Nucleus accumbens (tissue), 56 donors: Measurements from ENCODE around the gene GPSM1.

Experiments
- DNase-seq, 56 donors: peaks; one replicate each; lab custom pipeline; 2025; lab: John Stamatoyannopoulos, UW

The GPSM1 gene, protein sequence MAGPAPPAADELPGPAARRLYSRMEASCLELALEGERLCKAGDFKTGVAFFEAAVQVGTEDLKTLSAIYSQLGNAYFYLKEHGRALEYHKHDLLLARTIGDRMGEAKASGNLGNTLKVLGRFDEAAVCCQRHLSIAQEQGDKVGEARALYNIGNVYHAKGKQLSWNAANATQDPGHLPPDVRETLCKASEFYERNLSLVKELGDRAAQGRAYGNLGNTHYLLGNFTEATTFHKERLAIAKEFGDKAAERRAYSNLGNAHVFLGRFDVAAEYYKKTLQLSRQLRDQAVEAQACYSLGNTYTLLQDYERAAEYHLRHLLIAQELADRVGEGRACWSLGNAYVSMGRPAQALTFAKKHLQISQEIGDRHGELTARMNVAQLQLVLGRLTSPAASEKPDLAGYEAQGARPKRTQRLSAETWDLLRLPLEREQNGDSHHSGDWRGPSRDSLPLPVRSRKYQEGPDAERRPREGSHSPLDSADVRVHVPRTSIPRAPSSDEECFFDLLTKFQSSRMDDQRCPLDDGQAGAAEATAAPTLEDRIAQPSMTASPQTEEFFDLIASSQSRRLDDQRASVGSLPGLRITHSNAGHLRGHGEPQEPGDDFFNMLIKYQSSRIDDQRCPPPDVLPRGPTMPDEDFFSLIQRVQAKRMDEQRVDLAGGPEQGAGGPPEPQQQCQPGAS

DNA sequence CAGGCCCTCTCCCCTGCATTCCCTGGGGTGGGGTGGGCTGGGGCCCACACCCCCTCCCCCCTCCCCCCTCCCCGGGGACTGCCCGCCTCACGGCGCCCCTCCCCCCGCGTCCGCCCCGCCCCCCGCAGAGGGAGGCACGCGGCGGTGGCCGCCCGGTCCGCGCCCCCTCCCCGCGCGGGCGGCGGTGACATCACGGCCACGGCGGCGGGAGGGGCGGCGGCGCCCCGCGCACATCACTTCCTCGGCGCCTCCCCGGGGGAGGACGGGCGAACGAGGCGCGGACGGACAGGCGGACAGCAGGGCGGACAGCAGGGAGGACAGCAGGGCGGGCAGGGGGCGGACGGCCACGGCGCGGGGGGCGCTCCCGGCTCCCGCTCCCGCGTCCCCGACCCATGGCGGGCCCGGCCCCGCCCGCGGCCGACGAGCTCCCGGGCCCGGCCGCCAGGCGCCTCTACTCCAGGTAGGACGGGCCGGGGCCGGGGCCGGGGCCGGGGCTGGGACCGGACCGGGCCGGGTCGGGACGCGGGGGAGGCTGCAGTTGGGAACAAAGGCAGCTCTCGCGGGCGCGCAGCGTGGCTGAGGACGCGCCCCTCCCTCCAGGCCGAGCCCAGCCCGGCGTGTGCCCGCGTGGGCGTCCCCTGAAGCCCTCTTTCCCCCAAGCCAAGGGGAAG lies at the start of gene GPSM1:
Gene GPSM1, plus strand, starts transcription at position 236 of the 671 bp plus-strand sequence. Its CDS starts 157 bp downstream, at position 393.
- peak in 33 of 56 donors; percentile 17 to 79 (median 39) for DNase-seq

DNA sequence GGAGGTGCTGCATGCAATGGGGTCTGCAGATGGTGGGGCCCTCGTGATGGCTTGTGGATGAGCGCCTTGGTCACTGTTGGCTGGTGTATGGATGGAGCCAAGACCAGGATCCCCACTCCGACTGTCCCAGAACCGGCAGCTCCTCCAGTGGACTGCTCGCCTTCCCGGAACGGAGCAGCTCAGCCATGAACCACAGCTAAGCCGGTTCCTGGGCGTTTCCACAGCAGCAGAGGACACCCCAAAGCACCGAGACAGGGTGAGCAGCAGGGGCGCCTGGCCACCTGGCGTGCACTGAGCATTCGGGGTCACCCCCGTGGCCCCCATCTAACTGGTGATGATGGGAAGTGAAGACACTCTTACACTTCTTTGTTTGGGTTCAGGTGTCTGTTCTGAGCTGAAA lies 49.6 kb upstream of the GPSM1 start:
- no peak for DNase-seq

DNA sequence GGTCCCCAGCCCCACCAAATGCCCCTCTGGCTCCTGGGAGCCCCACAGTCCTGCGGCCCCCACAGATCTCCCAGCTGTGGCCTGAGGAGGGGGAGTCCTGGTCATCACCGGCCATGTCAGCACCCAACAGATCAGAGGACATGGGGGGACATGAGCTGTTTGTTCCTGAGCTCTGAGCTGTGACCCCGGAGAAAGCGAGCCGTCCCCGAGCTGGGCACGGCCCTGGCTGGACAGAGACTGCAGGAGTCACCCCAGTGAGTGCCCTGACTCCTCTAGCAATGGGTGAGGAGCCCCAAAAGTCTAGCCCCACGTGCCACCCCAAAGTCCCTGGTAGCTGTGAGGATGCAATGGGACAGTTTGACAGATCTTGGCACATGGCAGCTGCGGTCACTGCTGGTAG lies 49.1 kb upstream of the GPSM1 start:
- DNase-seq = no peak

DNA sequence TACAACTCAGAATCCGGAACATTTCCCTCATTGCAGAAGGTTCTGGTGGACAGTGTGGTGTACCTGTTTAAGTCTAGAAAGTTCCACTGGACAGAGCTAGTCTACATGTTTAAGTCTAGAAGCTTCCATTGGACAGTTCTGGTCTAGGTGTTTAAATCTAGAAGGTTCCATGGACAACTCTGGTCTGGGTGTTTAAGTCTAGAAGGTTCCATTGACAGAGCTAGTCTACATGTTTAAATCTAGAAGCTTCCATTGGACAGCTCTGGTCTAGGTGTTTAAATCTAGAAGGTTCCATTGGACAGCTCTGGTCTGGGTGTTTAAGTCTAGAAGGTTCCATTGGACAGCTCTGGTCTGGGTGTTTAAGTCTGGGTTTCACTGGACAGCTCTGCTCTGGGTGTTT lies 48.4 kb upstream of the GPSM1 start:
- DNase-seq = no peak

DNA sequence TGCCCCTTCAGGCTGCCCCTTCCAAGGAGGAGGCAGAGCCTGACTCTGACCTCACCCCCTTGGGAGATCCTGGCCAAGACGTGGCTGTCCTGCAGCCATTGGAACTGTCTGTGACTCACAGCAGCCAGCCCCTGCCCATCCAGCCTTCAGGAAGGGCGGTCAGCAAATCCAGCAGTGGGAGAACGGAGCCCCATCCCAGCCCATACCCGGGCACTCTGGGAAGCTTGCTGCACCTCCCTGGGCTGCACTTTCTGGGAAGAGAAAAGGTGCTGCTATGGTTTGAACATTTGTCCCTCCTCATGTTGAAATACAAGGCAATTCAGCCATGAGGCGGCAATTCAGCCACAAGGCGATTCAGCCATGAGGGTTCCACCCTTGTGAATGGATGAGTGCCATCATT lies 47.9 kb upstream of the GPSM1 start:
- DNase-seq = no peak

DNA sequence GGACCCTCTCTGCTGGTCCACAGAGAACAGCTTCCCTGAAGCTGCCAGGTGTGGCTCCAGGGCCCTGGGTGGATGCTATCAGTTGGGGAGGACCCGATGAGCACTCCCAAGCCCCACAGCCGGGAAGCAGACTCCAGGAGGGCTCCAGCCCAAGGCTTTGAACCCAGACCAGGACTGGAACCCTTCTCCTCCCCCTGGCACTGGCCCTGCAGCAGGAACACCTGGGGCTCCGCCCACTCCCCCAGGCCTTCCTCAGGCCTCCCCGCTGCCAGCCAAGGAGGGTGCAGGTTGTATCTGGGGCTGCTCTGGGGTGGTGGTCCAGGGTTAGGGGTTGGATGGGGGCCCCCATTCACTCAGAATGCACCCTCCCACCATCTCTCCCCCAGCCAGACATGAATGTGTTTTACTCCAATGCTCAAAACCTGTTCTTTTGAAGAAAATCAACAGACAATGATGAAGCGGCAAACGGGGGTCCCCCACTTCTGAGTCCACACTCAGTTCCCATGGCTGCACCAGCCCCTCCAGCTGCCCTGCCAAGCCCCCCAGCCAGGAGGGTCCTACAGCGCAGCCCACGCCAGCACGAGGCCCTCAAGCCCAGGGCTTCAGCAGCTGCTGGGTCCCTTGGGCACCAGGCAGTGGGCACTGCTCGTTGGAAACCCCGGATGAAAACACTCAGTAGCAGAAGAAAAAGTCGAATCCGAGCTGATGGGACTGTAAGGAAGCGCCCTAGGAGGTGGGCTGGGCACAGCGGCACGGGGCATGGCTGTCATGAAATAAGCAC lies 46.6 kb upstream of the GPSM1 start:
- no peak for DNase-seq

DNA sequence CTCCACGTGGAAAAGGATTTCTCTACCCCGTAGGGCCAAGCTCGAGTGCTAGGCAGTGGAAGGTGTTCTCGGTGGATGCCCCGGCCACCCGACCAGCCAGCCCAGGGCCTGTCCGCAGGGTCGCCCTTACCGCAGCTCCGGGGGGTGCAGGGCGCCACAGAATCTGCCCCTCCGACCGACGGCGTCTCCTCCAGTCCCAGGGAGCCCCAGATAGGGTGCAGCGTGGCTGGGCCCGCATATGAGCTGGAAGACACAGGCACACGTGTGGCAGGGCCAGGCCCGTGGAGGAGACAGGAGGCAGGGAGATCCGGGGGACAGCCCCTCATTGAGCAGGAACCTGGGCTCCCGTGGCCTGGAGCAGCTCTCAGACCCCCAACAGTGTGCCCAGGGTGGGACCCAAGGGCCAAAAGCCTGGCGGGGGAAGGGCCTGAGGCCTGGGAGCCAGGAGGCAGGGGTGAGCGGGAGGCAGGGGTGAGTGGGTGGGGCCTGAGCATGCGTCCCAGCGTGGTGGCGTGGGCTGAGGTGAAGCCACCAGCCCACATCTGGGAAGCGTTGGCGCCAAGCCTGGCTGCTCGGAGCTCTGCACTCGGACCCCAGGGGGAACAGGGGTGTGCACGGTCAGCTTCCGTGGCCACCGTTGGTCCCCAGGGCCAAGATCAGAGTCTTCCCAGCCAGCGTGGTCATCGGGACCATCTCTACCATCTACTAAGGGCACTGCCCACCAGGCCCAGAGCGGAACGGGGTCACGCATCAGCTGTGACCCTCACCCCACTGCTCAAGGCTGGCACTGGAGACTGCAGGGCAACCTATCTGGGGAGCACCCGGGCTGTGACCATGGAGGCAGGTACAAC lies 45.7 kb upstream of the GPSM1 start:
- no peak for DNase-seq

DNA sequence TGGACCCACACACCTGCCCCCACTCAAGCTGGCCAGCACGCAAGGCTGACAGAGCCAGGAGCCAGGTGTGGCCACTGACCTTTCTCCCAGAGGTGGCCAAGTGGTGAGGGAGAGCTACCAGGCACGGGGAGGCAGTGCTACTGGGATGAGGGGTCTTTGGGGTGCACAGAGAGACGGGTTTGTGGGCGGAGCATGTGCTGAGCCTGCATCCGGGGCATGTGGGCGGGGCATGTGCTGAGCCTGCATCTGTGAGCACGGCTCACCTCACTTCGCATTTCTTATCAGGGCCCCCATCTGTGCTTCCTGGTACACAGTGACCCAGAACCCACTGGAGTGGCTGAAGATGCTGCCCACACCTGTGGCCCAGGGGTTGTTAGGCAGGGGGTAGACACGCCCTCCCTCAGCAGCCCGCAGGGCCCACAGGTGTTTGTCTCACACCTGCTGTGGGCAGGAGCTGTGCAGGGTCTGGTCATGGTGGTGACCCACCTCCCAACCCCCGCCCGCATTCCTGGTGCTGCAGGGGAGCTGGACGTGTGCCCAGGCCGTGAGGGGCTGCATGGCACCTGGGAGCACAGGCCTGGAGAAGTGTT lies 45.0 kb upstream of the GPSM1 start:
- no peak for DNase-seq

DNA sequence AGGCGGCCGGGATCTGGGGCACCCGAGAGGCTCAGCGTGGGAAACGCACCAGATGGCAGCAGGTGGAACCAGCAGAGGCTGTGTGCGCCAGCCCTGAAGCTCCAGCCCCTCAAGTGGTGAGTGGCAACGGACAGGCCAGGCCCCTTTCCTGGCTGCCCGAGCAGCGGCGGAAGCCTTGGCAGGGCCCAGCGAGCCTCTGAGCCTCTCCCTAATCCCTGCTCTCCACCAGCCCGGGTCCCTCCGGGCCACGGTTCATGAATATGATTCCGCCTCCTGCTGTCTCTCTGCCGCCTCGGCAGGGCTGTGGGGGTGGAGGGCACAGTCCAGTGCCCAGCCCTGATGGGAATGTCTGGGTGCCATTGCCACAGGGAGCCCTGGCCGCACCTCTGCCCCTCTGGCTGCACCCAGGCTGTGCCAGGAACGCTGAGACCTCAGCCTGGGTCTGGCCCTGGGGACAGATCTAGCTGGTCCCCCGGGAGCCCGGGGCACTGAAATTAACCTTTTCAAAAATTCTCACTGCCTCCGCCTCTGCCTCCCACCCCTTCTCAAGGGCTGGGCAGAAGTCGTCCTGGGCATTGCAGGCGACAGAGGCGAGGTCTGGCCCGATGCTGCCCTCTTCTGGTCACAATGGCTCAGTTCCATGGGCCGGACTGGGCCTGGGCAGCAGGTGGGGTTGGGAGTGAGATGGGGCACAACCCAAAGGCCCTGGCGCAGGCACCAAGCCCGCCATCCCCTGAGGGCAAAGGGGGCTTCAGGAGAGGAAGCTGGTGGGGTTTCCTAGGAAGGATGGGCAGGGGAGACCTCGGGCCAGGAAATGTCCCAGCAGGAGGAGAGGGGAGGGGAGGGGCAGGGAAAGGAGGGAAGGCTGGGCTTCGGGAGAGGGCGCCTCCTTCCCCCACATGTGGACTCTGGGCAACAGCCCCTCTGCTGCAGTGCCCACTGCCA lies 43.8 kb upstream of the GPSM1 start:
- peak in 53 of 56 donors; percentile 10 to 86 (median 50) for DNase-seq

DNA sequence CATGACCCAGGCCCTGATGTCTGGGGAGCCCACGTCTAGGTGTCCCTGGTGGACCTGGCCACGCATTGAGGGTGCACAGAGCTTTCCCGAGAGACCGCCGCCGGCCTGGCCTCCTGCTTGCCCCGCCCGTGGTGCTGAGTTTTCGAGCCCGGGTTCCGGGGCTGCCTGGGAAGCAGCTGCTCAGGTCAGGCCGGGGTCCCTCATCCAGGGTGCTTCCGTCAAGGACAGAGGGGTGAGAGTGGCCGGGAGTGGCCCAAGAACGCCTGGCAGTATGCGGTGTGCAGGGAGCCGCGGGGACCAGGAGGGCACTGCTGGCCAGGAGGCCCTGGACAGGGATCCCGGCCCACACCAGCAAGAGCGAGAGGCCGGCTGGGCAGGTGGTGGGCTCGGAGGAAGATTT lies 43.0 kb upstream of the GPSM1 start:
- no peak for DNase-seq

DNA sequence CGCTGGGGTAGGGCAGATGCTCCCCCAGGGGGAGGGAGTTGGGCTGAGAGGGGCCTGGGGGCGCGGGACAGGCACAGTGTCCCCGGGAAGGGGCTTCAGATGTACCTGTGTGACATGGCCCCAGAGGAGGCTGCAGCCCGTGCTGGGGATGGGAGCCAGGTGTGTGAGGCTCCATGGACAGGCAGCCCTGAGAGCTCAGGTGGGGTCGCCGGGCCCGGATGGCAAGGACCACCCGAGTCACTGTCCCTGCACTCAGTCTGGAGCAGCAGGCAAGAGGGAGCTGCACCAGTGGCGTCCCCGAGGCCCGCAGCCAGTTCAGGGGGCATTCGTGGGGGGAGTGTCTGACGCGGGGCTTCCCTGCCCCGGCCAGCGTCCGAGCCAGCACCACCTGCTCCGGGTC lies 42.4 kb upstream of the GPSM1 start:
- DNase-seq = no peak

DNA sequence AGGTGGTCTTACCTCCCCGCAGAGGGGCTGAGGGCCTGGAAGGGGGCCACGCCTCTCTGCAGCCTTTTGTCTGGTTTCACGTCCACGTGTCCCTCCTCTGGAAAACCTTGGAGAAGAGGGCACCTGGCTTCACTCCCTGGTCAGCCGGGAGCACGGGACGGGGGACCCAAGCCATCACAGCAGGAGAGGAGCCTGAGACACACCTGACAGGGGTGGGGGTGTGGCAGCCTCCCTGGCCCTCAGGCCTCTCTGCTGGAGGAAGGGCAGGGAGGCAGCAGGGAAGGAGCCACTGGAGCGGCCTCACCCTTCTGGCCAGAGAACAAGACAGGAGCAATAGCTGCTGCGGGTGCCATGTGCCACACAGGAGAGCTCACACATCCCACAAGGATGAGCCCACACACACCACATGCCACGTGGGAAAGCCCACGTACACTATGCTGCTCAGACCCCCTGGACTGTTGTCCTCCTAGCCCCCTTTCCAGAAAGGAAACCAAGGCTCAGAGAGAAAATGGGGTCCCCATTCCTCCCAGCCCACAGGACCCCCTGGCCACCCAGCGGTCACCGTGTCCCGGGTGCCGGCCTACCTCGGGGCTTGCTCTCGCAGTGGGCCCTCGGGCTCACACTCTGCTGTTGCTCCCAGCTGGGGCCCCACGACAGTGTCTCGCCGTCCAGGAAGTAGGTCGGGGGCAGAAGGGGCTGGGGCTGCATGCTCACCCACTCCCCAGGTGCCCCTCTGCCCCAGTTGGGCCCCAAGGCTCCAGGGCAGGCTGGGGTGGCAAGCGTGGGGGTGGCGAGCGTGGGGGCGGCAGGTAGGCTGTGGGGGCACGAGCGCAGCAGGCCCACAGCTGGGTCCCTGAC lies 41.6 kb upstream of the GPSM1 start:
- DNase-seq = no peak

DNA sequence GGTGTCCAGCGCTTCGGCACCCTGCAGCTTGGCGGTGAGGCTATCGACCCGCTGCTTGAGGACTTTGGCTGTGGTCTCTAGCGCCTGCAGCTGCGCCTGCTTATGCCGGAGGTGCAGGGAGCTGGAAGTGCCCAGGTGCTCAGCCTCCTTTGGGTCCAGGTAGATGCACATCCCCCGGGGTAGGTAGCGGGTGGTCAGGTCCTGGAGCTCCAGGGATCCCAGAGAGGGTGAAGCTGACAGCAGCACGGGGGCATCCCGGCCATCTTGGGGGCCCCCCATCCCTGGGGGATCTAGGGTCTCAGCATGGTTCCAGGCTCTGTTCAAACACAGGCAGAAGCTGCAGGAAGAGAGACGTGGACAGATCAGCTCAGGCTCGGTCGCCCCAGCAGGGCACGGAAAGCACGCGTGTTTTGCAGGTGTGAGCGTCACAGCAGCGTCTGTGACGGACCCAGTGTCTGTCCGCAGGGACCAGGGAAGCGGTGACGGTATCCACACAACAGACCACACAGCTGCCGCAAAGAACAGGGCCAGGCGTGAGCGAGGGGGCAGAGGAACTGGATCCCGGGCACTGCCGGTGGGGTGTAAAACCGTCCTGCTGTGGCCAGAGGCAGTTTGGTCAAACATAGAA lies 40.9 kb upstream of the GPSM1 start:
- DNase-seq = no peak

DNA sequence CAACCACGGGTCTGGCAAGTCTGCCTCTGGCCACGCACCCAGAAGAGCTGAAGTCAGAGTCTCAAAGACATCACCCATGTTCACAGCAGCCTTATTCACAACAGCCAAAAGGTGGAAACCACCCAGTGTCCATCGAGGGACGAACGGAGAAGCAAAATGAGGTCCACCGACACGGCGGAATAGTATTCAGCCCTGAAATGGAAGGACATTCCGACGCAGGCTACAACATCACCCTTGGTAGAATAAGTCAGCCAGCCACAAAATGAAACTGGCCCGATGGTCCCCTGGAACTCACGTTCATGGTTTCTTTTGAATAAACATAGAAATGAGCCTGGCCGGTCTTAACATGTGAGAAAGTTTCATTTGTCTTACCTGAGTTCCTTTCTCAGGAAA lies 40.4 kb upstream of the GPSM1 start:
- DNase-seq = no peak

DNA sequence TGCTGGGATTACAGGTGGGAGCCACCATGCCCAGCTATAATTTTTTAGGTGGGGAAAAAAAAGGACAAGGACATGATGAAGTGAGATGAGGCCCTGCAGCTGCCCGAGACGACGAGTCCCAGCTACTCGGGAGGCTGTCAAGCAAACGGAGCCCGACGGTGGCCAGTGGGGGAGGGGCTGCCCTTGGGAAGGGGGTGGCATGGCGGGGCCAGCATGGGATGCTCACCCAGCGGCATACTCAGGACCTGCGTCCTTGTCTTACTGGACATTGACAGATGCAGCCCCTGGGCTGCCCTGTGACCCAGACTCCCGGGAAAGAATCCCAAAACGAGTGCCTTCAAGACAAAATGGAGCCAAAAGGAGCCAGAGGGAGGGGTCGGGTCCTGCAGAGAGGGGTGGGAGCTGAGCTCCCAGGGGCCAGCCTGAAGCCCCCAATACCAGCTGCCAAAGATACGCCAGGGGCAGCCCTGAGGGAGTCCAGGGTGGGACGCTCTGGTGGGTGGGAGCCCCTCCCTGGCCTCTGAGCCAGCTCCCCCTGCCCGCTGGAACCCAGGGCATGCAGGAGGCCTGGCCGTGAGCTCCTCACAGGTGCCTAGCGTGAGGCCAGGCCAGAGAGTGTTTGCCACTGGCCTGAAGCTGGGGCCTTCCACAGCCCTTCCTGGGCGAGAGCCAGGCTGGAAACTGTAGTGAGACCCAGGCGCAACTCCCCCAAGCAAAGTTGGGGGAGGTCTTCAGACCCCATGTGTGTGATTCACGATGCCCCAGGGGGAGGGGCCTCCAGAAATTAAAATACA lies 39.2 kb upstream of the GPSM1 start:
- no peak for DNase-seq
